SJCRH30 (cell line): ENCODE results near the gene TEDDM1. TPM values are rescaled to one million over a fixed set of nuclear protein-coding genes. Genes with fewer than 3 reads are reported as not detected.
A peak's percentile ranks its signal among the peaks of the same experiment; 100 is the strongest.

ENCODE experiments used
- DNase-seq, 2 experiments: peaks; one replicate each; pipeline ENCODE4 v3.0.0-alpha.2; 2015 to 2020
- H3K27ac ChIP-seq: fragments of 250-450 bp; sonication (Bioruptor Pico); 2 replicates; pipeline ENCODE4 v1.5.1; 2020; ENCODE audit warnings: mild to moderate bottlenecking, moderate library complexity
- H3K27me3 ChIP-seq: fragments of 250-450 bp; sonication (Bioruptor Pico); 2 replicates; pipeline ENCODE4 v1.5.1; 2020; ENCODE audit warnings: mild to moderate bottlenecking, moderate library complexity
- H3K36me3 ChIP-seq: fragments of 250-450 bp; sonication (Bioruptor Pico); 2 replicates; pipeline ENCODE4 v1.5.1; 2020; ENCODE audit warnings: mild to moderate bottlenecking, moderate library complexity
- H3K4me1 ChIP-seq: fragments of 250-450 bp; sonication (Bioruptor Pico); 2 replicates; pipeline ENCODE4 v1.5.1; 2020; ENCODE audit warnings: mild to moderate bottlenecking, moderate library complexity
- H3K4me3 ChIP-seq: fragments of 250-450 bp; sonication (Bioruptor Pico); 2 replicates; pipeline ENCODE4 v1.5.1; 2020; ENCODE audit warnings: mild to moderate bottlenecking, moderate library complexity
- H3K9me3 ChIP-seq: fragments of 250-450 bp; sonication (Bioruptor Pico); replicated peaks from 2 replicates; pipeline ENCODE4 v1.5.1; 2020; ENCODE audit warnings: mild to moderate bottlenecking, moderate library complexity
- total RNA-seq: library from RNA; depleted of rRNA; stranded (reverse); fragments of >200 nt; shearing (Covaris generic); gene quantifications from 2 replicates; pipeline ENCODE4 v1.2.3, GENCODE V29; 2014

TEDDM1 gene
- total RNA-seq, 1 experiment from 2014 or later = not detected

DNA sequence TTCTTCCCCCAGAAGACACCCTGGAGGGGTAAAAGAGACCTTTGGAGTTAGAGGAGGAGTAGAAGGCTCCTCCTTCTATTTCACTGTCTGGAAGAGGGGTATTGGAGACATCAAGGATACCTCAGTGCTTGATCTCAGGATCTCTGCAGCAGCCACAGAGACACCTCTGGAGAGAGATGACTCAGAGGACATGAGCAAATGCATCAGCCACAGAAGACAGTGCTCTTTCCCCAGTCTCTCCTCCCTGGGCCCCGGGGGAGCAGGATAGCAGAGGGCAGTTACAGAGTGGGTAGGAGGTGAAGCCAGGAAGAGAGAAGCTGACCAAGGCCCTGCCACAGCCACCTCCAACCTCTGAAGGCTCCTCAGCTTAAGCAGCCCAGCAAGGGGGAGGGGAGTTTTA lies 15.3 kb upstream of the TEDDM1 start:
- Histone ChIP-seq H3K9me3 (no peaks in the 10 kb centered on the region), H3K4me1 (no peaks in the 10 kb centered on the region)

DNA sequence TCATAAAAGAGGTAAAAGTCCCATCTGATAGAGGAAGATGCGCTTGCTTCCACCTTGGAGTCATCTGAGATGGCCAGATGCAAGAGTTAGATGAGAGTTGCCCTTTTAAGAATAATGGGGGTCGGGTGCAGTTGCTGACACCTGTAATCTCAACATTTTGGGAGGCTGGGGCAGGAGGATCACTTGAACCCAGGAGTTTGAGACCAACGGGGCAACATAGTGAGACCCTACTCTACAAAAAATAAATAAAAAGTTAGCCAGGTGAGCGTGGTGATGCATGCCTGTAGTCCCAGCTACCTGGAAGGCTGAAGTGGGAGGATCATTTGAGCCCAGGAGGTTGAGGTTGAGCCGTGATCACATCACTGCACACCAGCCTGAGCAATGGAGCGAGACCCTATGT lies 13.5 kb upstream of the TEDDM1 start:
- no peaks in the 10 kb centered on the region for H3K4me1 ChIP-seq
- no peak overlapping the region for H3K27ac ChIP-seq
- H3K36me3 ChIP-seq = no peaks in the 10 kb centered on the region
- no peak for DNase-seq
- H3K9me3 ChIP-seq = no peaks in the 10 kb centered on the region
- H3K4me3 ChIP-seq = no peak overlapping the region
- no peaks in the 10 kb centered on the region for H3K27me3 ChIP-seq

More for the DNA sequence above, 15.3 kb upstream of the TEDDM1 start:
- Histone ChIP-seq H3K36me3 (no peaks in the 10 kb centered on the region), H3K27me3 (no peaks in the 10 kb centered on the region), H3K4me3 (no peak overlapping the region), H3K27ac (no peak overlapping the region)
- DNase-seq = no peak

GRCh38 chr1:182413486-182413885 lies 13.0 kb upstream of the TEDDM1 start:
- no peaks in the 10 kb centered on the region for H3K27me3 ChIP-seq
- no peaks in the 10 kb centered on the region for H3K4me1 ChIP-seq
- no peak overlapping the region for H3K4me3 ChIP-seq
- H3K27ac ChIP-seq = no peak overlapping the region
- H3K36me3 ChIP-seq = no peaks in the 10 kb centered on the region
- DNase-seq = no peak
- no peaks in the 10 kb centered on the region for H3K9me3 ChIP-seq

GRCh38 chr1:182410620-182411273 lies 10.3 kb upstream of the TEDDM1 start:
- Histone ChIP-seq H3K27ac (no peak overlapping the region), H3K4me1 (no peaks in the 10 kb centered on the region)
- DNase-seq = no peak

GRCh38 chr1:182410138-182410537 lies 9.7 kb upstream of the TEDDM1 start:
- H3K4me3 ChIP-seq = no peak overlapping the region
- no peak overlapping the region for H3K27ac ChIP-seq
- no peak for DNase-seq
- no peaks in the 10 kb centered on the region for H3K36me3 ChIP-seq
- H3K27me3 ChIP-seq = no peaks in the 10 kb centered on the region
- H3K9me3 ChIP-seq = no peaks in the 10 kb centered on the region
- H3K4me1 ChIP-seq = no peaks in the 10 kb centered on the region

More at GRCh38 chr1:182410620-182411273, 10.3 kb upstream of the TEDDM1 start:
- H3K27me3 ChIP-seq = no peaks in the 10 kb centered on the region
- H3K4me3 ChIP-seq = no peak overlapping the region
- no peaks in the 10 kb centered on the region for H3K9me3 ChIP-seq
- no peaks in the 10 kb centered on the region for H3K36me3 ChIP-seq

DNA sequence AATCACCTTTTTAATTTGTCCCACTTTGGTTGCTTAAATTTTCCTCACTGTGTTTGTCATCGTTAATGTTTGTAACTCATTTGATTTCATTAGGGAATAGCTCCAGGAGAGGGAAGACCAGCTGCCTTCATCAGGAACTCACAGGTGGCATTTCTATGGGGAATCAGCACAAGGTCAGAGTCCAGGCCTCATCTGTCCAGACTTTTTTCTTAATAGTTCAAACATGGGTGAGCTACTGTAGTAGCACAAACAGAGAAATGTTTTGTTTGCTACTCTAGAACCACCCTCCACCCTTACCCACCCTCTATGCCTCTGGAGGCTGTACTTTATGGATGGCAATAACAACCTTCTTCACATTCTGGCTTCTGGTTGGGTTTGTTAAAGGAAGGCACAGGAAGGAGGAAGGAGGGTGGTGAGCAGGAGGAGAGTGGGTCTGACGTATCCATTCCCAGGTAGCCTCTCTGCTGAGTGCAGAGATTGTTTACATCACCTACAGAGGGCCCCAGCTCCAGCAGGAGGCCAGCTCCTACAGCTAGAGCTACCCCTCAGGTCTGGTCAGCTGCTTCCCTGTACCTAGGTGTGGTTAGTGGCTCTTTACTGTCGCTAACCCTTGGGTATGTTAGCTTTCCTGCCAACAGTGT lies 8.1 kb upstream of the TEDDM1 start:
- H3K9me3 ChIP-seq = no peaks in the 10 kb centered on the region
- H3K4me3 ChIP-seq = no peak overlapping the region
- no peaks in the 10 kb centered on the region for H3K27me3 ChIP-seq
- DNase-seq = no peak
- H3K27ac ChIP-seq = no peak overlapping the region
- no peaks in the 10 kb centered on the region for H3K4me1 ChIP-seq
- no peaks in the 10 kb centered on the region for H3K36me3 ChIP-seq

DNA sequence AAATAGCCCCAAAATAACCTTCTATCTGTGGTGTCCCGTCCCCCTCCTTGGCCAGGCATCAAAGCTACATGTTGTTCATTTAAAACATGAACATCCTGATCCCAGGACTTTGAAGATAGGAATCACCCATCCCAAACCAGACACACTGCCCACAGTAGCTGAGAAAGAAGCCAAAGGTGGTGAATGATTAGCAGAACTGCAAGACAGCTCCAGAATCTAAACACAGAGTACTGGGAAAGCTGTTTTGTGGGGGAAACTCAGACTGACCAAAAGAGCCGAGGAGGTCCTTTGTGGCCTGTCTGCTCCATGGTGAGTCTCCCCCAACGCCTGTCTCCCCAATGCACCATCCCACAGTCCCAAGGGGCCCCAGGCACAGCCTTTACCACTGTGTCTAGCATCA lies 7.3 kb upstream of the TEDDM1 start:
- Histone ChIP-seq H3K4me3 (no peak overlapping the region), H3K9me3 (no peaks in the 10 kb centered on the region), H3K27me3 (no peaks in the 10 kb centered on the region), H3K27ac (no peak overlapping the region), H3K4me1 (no peaks in the 10 kb centered on the region), H3K36me3 (no peaks in the 10 kb centered on the region)
- no peak for DNase-seq

GRCh38 chr1:182406012-182406411 lies 5.5 kb upstream of the TEDDM1 start:
- Histone ChIP-seq H3K9me3 (no peaks in the 10 kb centered on the region), H3K27ac (no peak overlapping the region), H3K27me3 (no peaks in the 10 kb centered on the region), H3K4me1 (no peaks in the 10 kb centered on the region), H3K36me3 (no peaks in the 10 kb centered on the region), H3K4me3 (no peak overlapping the region)
- DNase-seq = no peak

DNA sequence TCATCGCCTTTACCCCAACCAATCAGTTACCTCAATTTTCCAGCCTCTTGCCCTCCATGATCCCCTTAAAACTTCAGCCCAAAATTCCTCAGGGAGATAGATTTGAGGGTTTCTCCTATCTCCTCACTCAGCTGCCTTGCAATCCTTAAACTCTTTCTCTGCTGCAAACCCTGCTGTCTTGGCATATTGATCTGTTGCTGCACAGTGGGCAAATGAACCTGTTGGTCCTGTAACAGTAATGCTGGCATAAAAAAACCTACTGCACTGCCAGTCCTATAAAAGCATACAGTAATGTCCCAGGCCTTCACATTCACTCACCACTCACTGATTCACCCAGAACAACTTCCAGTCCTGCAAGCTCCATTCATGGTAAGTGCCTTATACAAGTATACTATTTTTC lies 5.1 kb upstream of the TEDDM1 start:
- Histone ChIP-seq H3K4me3 (no peak overlapping the region), H3K36me3 (no peaks in the 10 kb centered on the region), H3K27me3 (no peaks in the 10 kb centered on the region), H3K27ac (no peak overlapping the region), H3K4me1 (no peaks in the 10 kb centered on the region), H3K9me3 (no peaks in the 10 kb centered on the region)
- no peak for DNase-seq

DNA sequence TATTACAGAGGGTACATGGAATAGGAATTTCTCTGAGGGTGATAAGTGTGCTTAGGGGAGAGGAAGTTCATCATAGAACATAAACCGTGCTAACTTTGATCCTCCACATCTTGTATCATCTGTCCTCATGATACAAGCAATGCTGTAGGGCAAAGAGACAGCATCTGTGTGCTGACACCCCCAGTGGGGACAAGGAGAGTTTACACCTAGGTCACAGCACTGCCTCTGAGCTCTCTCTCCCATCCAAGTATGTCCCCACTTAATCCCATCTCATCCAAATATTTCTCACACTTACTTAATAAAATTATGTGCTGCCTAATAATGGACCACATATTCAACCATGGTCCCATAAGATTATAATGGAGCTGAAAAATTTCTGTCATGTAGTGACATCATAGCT lies 4.3 kb upstream of the TEDDM1 start:
- Histone ChIP-seq H3K4me1 (no peaks in the 10 kb centered on the region), H3K27ac (no peak overlapping the region), H3K27me3 (no peaks in the 10 kb centered on the region), H3K36me3 (no peaks in the 10 kb centered on the region), H3K9me3 (no peaks in the 10 kb centered on the region), H3K4me3 (no peak overlapping the region)
- DNase-seq = no peak

DNA sequence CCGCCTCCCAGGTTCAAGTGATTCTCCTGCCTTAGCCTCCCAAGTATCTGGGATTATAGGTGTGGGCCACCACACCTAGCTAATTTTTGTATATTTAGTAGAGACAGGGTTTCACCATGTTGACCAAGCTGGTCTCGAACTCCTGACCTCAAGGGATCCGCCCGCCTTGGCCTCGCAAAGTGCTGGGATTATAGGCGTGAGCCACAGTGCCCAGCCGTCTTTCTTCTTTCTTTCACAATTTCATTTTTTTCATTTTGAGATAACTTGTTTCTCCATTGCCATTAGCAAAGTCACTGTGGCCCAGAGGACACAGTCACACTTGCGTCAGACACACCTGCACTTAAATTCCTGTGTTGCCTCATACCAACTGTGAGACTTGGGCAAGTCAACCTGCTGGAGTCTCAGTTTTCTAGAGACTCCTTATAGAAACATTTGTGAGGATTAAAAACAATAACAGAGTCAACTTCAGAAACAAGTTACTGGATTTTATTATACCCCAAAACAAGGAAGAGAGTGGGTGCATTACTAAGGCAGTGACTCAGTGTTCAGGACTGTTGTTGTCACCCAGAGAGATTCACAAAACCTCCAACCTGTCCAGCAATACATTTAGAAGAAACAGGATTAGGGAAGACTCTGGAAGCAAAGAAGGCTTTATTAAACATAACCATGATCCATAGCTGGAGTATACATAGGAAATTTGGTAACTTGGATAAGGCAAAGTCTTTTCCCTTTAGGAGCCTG lies 2.6 kb downstream of the TEDDM1 start:
- Histone ChIP-seq H3K36me3 (no peaks in the 10 kb centered on the region), H3K4me3 (no peak overlapping the region), H3K4me1 (0 out of 2 replicates have a peak, but pooled peaks cover 5% of the 10 kb centered on the region), H3K9me3 (no peaks in the 10 kb centered on the region), H3K27ac (no peak overlapping the region), H3K27me3 (no peaks in the 10 kb centered on the region)
- no peak for DNase-seq

DNA sequence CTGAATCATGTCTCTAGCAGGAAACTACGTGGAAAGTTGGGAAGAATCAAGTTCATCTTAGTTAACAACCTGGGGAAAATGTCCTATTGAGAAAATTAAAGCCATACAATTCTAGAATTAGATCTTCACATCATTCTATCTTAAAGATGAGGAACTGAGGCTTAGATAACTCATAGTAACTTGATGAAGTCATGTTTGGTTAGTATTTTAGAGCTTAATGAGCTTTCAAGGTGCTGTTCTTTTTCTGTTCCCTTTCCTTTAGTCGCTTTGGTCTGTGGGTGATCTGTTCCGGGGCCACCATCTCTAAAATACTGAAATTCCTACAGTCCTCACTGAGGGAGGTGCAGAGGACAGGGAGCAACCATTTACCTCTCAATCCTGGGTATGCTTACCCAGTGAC lies 4.6 kb downstream of the TEDDM1 start:
- Histone ChIP-seq H3K4me1 (0 out of 2 replicates have a peak, but pooled peaks cover 5% of the 10 kb centered on the region), H3K27ac (no peak overlapping the region), H3K27me3 (no peaks in the 10 kb centered on the region), H3K9me3 (no peaks in the 10 kb centered on the region), H3K4me3 (no peak overlapping the region), H3K36me3 (no peaks in the 10 kb centered on the region)
- DNase-seq = no peak

DNA sequence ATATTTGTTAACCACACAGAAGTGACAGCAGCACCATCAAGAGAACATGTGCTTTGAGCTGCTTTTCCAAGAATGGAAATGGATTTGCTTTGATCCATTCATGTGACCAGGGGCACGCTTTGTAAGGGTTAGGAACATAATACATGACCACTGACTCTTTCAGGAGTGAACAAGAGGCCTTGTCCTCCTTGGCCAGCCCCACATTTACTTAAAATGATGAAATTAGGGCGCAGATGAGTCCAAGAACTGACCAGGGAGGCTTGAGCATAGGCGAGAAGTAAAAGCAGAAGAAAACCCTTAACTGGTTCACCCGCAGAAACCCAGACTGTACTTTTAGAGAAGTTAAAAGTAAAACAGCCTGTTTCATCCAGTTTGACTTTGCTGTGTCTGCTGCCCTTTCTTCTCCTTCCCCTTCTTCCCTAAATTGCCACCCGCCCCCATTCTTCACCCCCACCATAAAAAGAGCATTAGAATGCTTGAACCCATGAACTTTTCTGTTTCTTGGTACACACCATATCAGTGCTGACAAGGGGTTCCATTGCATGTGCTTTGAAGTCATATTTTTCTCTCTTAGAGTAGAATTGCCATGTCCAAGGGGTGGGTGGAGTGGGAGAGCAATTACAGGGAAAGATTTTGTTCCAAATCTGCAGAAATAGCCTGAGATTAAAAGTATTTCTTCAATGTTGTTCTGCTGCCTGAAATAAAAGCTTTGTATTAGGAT lies 6.3 kb downstream of the TEDDM1 start:
- DNase-seq = no peak
- no peak overlapping the region for H3K4me3 ChIP-seq
- no peaks in the 10 kb centered on the region for H3K27me3 ChIP-seq
- 0 out of 2 replicates have a peak, but pooled peaks cover 5% of the 10 kb centered on the region for H3K4me1 ChIP-seq
- no peak overlapping the region for H3K27ac ChIP-seq
- H3K36me3 ChIP-seq = no peaks in the 10 kb centered on the region
- no peaks in the 10 kb centered on the region for H3K9me3 ChIP-seq

GRCh38 chr1:182392050-182393028 lies 8.1 kb downstream of the TEDDM1 start:
- DNase-seq = peak; percentile 71 to 78

More at GRCh38 chr1:182392050-182393028, 8.1 kb downstream of the TEDDM1 start:
- peak overlapping the region; percentile 93 for H3K27ac ChIP-seq
- H3K27me3 ChIP-seq = no peaks in the 10 kb centered on the region
- peaks cover 12% of the 10 kb centered on the region for H3K36me3 ChIP-seq
- H3K4me1 ChIP-seq = 0 out of 2 replicates have a peak, but pooled peaks cover 5% of the 10 kb centered on the region
- H3K9me3 ChIP-seq = no peaks in the 10 kb centered on the region
- peak overlapping the region; percentile 89 for H3K4me3 ChIP-seq
